Stimulated activated CD8-positive, alpha-beta memory T cell treated with anti-CD3 and anti-CD28 coated beads, Interleukin-2, amount 100 ng/mL, for 1 hour (primary cell): ENCODE data around the gene MMD2.

ENCODE experiments used
- DNase-seq, 2 donors: peaks; one replicate each; pipeline ENCODE4 v3.0.0-alpha.2; 2020; ENCODE audit warnings: low read depth in 2 of 2

The MMD2 gene

DNA sequence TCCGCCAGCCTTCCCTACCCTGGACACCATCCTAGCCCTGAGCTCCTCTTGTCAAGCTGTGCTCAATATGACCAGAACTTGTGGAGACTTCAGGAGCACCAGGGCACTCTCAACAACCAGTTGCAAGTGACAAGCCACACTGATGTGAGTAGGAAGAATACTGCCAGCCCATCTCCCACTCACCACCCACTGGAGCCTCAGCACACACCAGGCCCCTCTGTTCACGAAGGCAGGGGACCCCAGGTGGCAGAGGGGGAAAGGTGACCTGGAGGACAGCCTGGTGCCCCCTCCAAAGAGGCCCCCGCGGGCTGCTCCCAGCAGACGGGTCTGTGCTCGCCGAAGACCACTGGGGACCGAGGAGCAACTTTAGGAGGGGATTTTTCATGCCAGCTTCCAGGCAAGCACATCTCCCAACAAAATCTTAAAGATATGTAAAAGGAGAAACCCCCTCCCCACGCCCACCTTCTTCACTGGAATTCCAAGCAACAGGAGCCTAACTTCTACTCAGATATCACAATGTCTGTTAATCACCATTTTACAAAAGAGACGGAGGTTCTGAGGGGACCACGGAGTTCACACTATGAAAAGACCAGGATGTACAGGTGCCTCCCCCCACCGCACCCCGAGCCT lies 1.0 kb downstream of the MMD2 start:
- DNase-seq: no peak

DNA sequence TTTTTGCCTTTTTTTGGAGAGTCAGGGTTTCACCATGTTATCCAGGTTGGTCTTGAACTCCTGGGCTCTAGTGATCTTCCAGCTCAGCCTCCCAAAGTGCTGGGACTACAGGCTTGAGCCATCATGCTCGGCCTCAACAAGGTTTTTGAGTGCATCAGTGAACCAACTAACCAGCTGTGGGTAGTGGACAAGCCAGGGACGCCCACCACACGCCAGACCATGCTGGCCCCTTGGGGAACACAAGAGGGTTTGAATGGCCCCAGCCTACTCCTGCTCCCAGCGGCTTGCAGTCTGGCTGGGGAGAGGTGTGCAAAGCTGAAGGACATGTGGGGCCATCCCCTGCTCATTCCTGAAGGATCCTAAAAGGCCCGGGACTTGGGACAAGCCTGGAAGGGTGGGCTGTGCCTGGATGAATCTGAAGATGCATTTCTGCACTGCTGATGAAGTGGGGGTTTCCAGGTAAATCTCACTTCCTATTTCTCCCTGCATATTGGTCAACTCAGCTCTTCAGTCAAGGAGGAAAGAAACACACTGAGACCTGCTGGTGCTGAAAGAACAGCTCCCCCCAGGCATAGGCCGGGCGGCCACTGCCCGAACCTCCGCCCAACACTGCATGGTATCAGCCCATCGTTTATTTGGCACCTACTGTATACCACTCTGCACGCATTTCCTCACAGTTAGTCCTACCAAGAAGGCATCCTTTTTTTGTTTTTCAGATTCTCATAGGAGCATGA lies 6.9 kb downstream of the MMD2 start:
- no peak for DNase-seq

DNA sequence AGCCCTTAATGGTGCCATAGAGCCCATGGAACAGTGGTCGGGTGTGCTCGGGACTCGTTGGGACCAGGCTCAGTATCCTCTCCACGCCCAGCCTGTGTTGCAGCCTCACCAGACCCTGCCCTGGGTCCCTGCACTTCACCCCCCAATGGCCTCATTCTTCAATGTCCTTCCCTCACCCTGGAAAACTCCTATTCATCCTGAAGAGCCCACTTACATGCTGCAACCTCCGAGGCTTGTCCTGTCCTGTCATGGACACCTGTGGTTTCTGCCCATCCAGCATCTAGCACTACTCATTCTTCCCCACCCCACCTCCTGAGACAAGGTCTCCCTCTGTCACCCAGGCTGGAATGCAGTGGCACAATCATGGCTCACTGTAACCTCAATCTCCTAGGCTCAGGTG lies 7.7 kb downstream of the MMD2 start:
- DNase-seq: no peak

DNA sequence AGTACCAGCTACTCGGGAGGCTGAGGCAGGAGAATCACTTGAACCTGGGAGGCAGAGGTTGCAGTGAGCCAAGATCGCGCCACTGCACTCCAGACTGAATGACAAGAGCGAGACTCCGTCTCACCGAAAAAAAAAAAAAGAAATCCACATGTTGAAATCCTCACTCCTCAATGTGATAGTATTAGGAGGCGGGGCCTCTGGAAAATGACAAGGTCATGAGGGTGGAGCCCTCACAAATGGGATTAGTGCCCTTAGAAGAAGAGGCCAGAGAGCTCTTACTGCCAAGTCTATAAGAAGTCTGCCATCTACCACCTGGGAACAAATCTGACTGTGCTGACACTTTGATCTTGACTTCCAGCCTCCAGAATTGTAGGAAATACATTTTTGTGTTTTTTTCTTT lies 10.6 kb downstream of the MMD2 start:
- DNase-seq: no peak

DNA sequence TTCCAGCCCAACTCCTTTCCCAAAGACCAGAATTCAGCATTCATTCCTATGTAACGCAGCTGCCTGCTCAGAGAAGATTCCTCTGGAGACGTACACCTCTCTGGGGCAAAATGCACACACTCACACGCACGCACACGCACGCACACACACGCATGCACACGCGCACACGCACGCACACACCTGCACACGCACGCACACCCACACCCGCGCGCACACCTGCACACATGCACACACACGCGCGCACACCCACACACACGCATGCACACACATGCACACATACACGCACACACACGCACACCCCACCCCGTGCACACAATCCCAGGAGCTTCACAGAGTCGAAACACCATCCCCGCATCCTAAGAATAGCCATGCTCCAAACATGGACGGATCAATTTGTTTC lies 13.0 kb downstream of the MMD2 start:
- DNase-seq: no peak

DNA sequence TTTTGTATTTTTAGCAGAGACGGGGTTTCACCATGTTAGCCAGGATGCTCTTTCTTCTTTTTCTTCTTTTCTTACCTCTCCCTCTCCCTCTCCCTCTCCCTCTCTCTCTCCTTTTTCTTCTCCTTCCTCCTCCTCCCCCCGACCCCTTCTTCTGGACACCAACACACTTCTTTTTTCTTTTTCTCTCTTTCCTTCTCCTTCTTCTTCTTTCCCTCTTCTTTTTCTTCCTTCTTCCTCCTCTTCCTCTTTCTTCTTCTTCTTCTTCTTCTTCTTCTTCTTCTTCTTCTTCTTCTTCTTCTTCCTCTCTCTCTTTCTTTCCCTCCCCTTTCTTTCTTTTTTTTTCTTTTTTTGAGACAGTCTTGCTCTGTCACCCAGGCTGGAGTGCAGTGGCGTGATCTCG lies 14.0 kb downstream of the MMD2 start:
- DNase-seq: no peak

DNA sequence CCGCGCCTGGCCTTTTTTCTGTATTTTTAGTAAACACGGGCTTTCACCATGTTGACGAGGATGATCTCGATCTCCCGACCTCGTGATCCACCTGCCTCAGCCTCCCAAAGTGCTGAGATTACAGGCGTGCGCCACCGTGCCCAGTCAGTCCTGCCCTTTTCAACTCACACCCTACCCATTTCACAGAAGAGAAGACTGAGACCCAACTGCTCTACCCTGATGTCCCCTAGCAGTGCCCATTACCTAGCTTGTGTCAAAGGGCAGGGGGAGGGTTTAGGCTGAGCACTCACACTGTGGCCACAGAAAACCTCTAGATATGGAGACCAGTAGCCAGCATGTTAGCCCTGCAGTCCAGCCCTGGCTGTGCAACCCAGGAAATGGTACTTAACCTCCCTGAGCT lies 15.7 kb downstream of the MMD2 start:
- DNase-seq: no peak

DNA sequence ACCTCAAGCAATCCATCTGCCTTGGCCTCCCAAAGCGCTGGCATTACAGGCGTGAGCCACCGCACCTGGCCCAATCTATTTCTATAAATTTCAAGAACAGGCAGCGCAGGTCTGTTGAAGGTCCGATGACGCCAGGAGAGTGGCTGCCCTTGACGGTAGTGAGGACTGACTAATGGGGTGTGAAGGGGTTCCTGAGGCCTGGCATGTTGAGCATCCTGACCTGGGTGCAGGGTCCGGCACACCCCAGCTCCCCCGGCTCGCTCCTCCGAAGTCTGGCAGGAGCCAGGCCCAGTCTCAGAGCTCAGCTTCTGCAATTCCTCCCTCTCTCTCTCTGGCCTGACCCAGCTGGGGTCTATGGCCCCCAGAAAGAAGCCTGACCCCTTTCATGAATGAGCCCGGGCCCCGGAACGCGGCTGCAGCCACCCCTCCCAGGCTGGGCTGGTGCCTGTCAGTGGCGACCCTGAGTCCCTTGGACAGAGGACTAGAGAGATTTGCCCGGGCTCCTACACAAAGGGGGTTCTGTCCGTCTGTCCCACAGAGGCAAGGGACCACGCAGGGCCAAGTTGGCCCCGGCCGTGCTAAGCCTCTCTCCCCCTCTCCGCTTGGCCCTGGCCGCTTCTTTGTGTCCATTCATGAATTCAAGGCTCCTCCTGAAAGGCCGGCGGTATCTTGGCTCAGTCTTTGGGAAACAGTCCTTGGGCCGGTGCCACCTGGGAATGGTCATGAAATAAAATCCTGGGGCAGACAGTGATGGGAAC lies 18.8 kb downstream of the MMD2 start:
- DNase-seq: no peak

DNA sequence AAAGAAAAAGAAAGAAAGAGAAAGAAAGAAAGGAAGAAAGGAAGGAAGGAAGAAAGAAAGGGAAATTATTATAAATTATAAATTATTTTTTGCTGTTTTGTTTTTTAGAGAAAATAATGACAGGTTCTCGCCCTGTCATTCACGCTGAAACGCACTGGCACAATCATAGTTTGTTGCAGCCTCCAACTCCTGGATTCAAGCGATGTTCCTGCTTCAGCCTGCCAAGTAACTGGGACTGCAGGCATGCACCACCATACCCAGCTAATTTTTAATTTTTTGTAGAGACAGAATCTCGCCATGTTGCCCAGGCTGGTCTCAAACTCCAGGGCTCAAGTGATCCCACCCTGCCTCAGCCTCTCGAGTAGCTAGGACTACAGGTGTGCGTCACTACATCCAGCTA lies 21.6 kb downstream of the MMD2 start:
- no peak for DNase-seq

DNA sequence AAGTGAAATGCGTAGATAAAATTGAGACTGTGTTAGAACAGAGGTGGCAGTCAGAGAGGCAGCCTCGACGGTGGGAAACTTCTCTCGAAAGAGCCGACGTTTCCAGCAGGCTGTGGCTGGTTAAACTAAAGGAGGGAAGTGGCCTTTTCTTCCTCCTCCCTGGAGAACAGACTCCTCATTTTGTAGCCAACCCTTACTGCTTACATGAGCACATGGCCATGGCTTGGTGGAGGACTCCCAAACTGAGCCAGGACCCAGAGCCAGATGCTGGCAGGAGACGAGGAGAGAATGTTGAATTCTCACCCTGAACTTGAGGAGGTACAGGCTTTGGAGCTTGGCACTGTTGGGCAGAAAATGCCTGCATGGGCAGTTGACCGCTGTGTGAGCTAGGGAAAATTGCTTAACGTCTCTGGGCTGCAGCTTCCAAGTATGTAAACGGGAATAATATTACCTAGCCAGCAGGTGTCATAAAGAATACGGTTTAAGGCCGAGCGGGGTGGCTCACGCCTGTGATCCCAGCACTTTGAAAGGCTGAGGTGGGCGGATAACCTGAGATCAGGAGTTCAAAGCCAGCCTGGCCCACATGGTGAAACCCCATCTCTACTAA lies 24.5 kb downstream of the MMD2 start:
- DNase-seq: no peak

DNA sequence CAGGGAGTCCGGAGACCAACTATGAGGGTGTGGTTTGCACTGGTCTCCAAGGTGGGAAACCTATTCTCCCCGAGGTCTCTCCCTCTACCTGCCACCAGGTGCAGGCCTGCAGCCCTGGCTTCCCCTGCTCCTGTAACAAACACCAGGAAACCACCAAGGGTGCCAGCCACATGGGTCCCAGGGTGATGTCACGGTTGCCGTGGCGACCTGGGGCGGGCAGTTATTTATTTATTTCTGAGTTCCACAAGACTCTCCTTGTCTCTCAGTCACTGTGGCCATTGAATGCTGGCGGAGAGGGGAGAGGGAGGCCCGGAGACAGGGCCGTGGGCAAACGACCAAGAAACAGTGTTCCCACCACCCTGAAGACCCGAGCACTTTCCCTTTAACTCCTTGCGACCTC lies 27.0 kb downstream of the MMD2 start:
- DNase-seq: no peak

DNA sequence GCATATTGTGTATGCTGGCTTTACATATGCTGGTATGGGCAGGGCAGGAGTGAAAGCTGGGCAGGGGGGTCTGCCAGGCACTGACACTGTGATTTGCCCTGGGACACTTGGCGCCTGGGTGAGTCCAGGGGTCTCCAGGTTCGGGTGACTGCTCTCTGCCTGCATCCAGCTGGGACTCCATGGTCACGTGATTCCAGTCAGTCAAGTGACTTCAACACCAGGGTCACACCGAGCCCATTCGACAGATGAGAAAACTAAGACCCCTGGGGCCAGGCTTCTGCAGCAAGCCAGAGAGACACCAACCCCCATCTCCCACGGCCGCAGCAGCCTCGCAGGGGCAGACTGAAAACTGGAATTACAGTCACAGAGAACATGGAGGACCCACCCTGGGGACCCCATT lies 30.0 kb downstream of the MMD2 start:
- DNase-seq: no peak

DNA sequence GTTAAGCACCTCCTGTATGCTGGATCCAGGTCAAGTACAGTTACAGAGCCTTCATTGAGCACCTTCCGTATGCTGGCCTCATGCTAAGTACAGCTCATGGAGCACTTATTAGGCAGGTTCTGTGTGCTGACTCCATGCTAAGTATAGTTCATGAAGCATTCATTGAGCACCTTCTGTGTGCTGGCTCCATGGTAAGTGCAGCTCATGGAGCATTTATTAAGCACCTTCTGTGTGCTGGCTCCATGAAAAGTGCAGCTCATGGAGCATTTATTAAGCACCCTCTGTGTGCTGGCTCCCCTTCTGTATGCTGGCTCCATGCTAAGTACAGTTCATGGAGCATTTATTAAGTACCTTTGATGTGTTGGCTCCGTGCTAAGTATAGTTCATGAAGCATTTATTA lies 30.5 kb downstream of the MMD2 start:
- DNase-seq: no peak

DNA sequence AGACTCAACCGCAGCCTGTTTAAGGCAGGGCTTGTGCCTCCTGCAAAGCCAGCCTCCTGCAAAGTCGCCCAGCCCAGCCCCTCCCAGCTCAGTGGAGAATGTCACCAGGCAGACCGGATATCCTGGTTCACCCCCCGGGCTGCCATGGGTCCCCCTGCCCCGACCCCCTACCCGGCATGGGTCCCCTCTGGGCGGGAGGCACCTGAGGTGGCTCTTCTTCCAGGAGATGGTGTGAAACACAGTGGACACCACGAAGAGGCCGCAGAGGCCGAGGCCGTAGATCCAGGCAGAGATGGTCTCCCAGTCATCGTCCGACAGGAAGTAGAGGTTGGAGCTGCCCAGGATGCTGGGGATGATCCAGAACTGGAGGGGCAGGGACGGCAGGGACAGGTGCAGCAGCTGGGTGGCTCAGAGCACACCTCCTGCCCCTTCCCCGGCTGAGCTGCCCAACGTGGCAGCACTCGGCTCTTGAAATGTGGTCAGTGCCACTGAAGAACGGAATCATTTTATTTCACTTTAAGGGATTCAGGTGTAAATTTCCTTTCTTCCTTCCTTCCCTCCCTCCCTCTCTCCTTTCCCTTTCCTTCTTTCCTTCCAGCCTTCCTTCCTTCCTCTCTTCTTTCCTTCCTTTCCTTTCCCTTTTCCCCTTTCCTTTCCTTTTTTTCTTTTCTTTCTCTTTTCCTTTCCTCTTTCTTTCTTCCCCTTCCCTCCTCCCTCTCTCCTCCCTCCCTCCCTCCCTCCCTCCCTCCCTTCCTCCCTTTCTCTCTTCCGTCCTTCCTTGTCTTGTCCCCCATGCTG lies 38.8 kb downstream of the MMD2 start:
- DNase-seq: no peak

DNA sequence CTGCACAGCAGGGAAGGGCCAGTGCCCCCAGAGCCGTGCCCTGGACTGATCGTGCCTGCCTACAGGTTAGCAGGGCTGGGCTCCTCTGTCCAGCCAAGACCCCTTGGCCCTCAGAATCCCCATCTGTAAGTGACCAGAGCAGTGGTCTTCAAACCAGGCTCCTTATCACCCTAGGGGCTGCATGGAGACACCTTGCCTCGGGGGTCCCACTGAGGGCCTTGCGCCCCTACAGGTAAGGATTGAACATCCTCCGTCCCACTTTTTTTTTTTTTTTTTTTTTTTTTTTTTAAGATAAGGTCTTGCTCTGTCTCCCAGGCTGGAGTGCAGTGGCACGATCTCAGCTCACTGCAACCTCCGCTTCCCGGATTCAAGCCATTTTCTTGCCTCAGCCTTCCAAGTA lies 42.9 kb downstream of the MMD2 start:
- no peak for DNase-seq

DNA sequence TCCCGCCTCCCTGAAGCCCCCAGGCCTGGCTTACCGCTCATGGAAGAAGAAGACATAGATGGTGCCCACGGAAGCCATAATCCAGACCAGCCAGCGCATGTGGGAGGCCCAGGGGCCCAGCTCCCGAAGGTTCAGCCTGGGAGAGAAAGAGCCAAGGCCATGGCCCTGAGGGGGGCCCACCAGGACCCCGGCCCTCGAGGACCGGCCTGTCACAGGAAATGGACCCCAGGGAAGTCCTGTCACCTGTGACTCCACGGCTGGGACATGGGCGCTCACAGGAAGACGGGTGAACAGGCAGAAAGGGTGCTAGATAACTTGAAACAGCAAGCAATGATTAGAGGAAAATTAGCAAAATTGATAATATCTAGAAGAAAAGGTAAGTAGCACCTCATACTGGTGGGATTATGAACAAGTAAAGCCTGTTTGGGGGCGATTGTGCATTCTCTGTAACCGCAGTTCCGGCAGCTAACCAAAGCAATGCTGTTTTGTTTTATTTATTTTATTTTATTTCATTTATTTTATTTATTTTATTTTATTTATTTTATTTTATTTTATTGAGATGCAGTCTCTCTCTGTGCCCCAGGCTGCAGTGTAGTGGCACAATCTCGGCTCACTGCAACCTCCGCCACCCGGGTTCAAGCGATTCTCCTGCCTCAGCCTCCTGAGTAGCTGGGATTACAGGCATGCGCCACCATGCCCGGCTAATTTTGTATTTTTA lies 47.7 kb downstream of the MMD2 start:
- no peak for DNase-seq

DNA sequence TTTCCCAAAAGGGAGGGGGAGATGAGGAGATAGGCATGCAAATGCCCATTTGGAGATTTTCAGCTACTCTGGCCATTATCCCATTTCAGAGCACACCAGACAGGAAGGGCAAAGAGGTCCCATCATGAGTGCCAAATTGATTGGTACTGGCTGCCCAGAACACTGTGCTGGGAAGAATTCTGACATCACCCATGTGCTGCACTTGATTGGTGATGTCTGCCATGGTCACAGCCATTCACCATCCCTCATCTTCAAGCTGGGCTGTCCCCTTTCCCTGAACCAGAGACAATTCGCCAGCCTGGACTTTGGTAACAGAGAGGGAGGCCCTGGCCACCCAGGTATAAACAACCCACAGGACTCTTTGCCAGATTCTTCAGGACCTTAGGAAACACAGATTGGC lies 52.3 kb downstream of the MMD2 start:
- no peak for DNase-seq

DNA sequence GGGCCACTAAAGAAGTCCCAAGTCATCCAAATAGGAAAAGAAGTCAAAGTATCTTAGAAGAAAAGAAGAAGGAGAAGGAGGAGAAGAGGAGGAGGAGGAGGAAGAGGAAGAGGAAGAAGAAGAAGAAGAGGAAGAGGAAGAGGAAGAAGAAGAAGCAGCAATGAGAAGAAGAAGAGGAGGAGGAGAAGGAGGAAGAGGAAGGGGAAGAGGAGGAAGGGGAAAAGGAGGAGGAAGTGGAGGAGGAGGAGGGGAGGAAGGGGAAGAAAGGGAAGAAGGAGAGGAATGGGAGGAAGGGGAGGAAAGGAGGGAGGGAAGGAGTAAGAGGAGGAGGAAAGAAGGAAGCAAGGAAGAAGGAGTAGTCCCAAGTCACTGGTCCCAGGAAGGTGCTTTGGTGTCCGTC lies 53.8 kb downstream of the MMD2 start:
- no peak for DNase-seq

DNA sequence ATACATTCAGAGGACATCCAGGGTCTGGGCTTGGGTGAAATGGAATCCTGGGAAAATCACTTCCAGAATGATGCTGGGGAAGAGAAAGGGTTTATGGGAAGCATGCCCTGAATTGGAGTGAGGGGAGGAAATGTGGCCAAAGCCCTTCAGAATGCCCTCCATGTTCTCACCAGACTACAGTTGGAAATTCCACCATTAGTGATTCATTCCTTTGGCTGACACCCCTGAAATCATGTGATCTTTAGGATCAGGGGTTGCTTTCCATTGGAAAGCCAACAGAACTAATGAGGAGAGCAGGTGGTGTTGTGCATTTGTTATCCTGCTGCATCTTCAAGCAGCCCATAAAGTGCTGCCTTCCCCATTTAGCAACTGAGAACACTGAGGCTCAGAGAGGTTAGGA lies 54.6 kb downstream of the MMD2 start:
- no peak for DNase-seq

DNA sequence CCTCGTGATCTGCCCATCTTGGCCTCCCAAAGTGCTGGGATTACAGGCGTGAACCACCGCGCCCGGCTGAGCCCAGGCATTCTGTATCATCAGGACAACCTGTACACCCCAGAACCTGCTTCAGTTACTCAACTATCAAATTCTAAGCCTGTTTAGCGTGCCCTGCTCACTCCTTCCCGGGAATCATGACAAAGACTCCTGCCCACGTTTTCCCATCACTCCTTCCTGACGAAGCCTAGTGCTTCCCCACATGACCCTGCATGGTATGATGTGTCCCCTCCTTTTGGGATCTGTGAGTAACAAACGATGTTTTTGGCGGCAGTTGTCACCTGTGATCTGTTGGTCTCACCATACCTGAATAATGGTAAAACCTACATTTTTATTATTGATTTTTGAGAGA lies 63.2 kb downstream of the MMD2 start:
- no peak for DNase-seq

DNA sequence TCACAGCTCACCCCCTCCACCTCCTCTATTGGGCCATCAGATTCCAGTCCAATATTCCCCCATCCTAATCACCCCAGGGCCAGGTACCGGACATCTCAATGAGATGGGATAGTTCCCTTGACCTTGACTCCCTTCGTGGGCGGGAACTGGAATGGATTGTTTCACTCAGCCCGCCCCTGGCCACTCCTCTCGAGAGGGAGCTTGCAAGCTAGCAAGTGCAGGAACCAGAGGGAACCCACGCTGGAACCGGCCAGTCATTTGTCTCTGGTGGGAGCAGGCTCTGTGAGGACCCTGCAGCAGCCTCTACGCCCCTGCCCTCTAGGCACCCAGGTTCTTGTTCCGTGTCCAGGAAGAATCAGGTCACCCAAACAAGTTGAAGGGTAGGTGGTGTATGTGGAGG lies 64.5 kb downstream of the MMD2 start:
- no peak for DNase-seq
